Uterus (tissue), 2 donors: ENCODE results near the gene PXT1.

Experiments used
- POLR2A ChIP-seq, 2 donors: fragments of 450-650 bp; IDR thresholded peaks; one replicate each; pipeline ENCODE4 v1.6.1; 2016; ENCODE audit warnings: antibody characterized with exemption in 2 of 2, mild to moderate bottlenecking in 1 of 2, moderate library complexity in 1 of 2
- TF ChIP-seq, protein P1 (sequence below), 4 experiments: fragments of 200-600 bp in 2 of 4; fragments of 450-650 bp in 2 of 4; sonication (generic) in 2 of 4; IDR thresholded peaks; one replicate each; pipeline ENCODE4 v1.5.1; 2016 to 2019; ENCODE audit warnings: antibody characterized with exemption in 4 of 4, mild to moderate bottlenecking in 2 of 4, moderate library complexity in 1 of 4

DNA sequence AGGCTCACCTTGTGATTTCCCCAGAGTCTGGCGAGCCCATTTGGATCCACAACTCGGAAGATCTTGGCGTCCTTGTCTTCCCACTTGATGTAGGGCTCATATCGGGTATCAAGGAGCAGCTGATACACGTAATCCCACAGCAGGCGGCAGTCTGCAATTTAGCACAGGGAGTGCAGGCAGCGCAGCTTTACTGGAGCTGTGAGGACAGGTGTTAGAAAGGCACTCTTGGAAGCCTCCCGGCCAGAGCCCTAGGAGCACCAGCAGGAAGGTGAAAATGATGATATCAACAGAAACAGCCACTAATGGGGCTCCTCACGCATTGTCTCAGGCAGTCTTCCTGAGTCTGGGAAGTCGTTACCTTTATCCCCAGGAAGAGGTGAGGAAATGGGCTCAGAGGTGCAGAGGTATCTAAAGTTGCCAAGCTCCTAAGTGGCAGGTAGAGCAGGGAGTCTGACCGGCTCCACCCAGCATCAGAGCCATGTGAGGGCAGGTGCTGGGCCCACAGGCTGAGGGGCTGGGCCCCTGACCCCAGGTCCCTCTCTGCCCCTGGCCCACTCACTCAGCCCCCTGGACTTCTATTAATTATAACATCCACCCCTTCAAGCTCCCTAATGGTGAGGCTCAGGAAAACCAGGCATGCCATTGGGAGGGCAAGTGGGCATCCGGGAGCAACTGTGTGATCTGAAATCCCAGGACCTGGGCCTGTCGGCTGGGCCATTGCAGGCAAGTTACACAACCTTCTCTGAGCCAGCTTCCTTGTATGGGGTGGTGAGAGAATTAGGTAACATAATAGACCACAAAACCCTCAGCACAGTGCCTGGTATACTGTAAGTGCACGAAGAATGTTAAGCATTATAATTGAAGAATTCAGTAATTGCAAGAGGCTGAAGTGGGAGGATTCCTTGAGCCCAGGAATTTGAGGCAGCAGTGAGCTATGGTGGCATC lies 73.5 kb downstream of the PXT1 start:
- TF ChIP-seq, protein P1, sequence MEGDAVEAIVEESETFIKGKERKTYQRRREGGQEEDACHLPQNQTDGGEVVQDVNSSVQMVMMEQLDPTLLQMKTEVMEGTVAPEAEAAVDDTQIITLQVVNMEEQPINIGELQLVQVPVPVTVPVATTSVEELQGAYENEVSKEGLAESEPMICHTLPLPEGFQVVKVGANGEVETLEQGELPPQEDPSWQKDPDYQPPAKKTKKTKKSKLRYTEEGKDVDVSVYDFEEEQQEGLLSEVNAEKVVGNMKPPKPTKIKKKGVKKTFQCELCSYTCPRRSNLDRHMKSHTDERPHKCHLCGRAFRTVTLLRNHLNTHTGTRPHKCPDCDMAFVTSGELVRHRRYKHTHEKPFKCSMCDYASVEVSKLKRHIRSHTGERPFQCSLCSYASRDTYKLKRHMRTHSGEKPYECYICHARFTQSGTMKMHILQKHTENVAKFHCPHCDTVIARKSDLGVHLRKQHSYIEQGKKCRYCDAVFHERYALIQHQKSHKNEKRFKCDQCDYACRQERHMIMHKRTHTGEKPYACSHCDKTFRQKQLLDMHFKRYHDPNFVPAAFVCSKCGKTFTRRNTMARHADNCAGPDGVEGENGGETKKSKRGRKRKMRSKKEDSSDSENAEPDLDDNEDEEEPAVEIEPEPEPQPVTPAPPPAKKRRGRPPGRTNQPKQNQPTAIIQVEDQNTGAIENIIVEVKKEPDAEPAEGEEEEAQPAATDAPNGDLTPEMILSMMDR (IDR thresholded peaks at IDR 0.05): no peak
- TF ChIP-seq POLR2A (IDR thresholded peaks at IDR 0.05): no peak
